ENCODE data around the gene PPBP.

DNA sequence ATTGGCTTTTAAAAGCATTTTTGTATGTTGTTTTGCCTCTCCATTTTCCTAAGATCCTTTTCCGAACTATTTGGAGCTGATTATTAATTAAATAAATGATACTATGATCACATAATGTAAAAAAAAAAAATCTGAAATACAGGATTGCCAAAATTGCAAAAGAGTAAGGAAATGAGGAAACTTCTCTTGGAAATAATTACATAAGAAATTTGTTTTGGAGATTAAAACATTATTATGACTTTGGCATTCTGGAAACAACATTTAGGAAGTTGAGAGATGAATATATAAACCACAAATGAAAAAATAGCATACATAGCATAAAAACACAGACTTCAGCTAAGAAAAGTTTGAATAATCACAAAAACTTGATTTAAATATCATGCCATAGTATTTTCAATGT, 39.7 kb downstream of the PPBP start:
- TF ChIP-seq TAF1 (IDR thresholded peaks at IDR 0.05; ENCODE audit: borderline replicate concordance, insufficient read depth, low read length): no peak
- TF ChIP-seq POLR2AphosphoS5 (IDR thresholded peaks at IDR 0.05; ENCODE audit: low read depth, low read length): no peak
- TF ChIP-seq, protein P1, sequence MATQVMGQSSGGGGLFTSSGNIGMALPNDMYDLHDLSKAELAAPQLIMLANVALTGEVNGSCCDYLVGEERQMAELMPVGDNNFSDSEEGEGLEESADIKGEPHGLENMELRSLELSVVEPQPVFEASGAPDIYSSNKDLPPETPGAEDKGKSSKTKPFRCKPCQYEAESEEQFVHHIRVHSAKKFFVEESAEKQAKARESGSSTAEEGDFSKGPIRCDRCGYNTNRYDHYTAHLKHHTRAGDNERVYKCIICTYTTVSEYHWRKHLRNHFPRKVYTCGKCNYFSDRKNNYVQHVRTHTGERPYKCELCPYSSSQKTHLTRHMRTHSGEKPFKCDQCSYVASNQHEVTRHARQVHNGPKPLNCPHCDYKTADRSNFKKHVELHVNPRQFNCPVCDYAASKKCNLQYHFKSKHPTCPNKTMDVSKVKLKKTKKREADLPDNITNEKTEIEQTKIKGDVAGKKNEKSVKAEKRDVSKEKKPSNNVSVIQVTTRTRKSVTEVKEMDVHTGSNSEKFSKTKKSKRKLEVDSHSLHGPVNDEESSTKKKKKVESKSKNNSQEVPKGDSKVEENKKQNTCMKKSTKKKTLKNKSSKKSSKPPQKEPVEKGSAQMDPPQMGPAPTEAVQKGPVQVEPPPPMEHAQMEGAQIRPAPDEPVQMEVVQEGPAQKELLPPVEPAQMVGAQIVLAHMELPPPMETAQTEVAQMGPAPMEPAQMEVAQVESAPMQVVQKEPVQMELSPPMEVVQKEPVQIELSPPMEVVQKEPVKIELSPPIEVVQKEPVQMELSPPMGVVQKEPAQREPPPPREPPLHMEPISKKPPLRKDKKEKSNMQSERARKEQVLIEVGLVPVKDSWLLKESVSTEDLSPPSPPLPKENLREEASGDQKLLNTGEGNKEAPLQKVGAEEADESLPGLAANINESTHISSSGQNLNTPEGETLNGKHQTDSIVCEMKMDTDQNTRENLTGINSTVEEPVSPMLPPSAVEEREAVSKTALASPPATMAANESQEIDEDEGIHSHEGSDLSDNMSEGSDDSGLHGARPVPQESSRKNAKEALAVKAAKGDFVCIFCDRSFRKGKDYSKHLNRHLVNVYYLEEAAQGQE (IDR thresholded peaks at IDR 0.05; ENCODE audit: insufficient read depth in 1 of 2, low read depth in 2 of 2, low read length in 2 of 2): no peak
- TF ChIP-seq SIN3A (IDR thresholded peaks at IDR 0.05; ENCODE audit: borderline replicate concordance, insufficient read depth, low read length): no peak
- TF ChIP-seq FOXP2 (optimal IDR thresholded peaks at IDR 0.05; ENCODE audit: borderline replicate concordance, extremely low read depth, extremely low read length, insufficient read depth): no peak

Data from PFSK-1 (cell line).